Chondrocyte (in vitro differentiated cells): ENCODE measurements around the gene APOBEC4. TPM values are rescaled to one million over a fixed set of nuclear protein-coding genes. Genes with fewer than 3 reads are reported as not detected.
A peak's percentile ranks its signal among the peaks of the same experiment; 100 is the strongest.

Experiments used
- DNase-seq: peaks from one replicate; pipeline ENCODE4 v3.0.0; 2021; ENCODE audit warnings: mixed read lengths, low spot score
- H3K27ac Mint-ChIP-seq: one replicate; pipeline ENCODE4 v1.8.0; 2021; ENCODE audit warnings: mild to moderate bottlenecking, moderate library complexity, mixed read lengths; ENCODE audit not compliant: unreplicated experiment
- H3K27me3 Mint-ChIP-seq: 2 replicates; pipeline ENCODE4 v1.8.0; 2021; ENCODE audit warnings: low read depth, mixed read lengths
- H3K36me3 Mint-ChIP-seq: 2 replicates; pipeline ENCODE4 v1.8.0; 2021; ENCODE audit warnings: low read depth, mixed read lengths
- H3K4me1 Mint-ChIP-seq: 2 replicates; pipeline ENCODE4 v1.8.0; 2021; ENCODE audit warnings: low read depth, mild to moderate bottlenecking, mixed read lengths
- H3K4me3 Mint-ChIP-seq: one replicate; pipeline ENCODE4 v1.8.0; 2021; ENCODE audit warnings: mild to moderate bottlenecking, moderate library complexity, mixed read lengths; ENCODE audit not compliant: unreplicated experiment
- H3K9me3 Mint-ChIP-seq: 2 replicates; pipeline ENCODE4 v1.8.0; 2021; ENCODE audit warnings: low read depth, mixed read lengths
- CTCF ChIP-seq: fragments of 200-600 bp; sonication (generic); IDR thresholded peaks from 2 replicates; pipeline ENCODE4 v1.5.0; 2021; ENCODE audit warnings: antibody characterized with exemption, mild to moderate bottlenecking, moderate library complexity
- total RNA-seq: library from RNA; stranded (reverse); gene quantifications from 3 replicates; pipeline ENCODE4 v1.2.1, GENCODE V29; 2021

APOBEC4 gene
- total RNA-seq, 1 donor from 2014 or later: not detected

GRCh38 chr1:183674339-183674738, 21.2 kb upstream of the APOBEC4 start:
- DNase-seq: no peak
- H3K9me3 Mint-ChIP-seq: peaks cover 8% of the 10 kb centered on the region
- no peak overlapping the region for H3K4me3 Mint-ChIP-seq
- no peak for TF ChIP-seq CTCF
- H3K4me1 Mint-ChIP-seq: peaks cover 12% of the 10 kb centered on the region
- no peak overlapping the region for H3K27ac Mint-ChIP-seq
- no peaks in the 10 kb centered on the region for H3K27me3 Mint-ChIP-seq
- no peaks in the 10 kb centered on the region for H3K36me3 Mint-ChIP-seq

GRCh38 chr1:183673605-183674323, 20.6 kb upstream of the APOBEC4 start:
- peaks cover 12% of the 10 kb centered on the region for H3K4me1 Mint-ChIP-seq
- TF ChIP-seq CTCF: no peak
- no peaks in the 10 kb centered on the region for H3K27me3 Mint-ChIP-seq
- no peak overlapping the region for H3K4me3 Mint-ChIP-seq
- H3K9me3 Mint-ChIP-seq: peaks cover 8% of the 10 kb centered on the region
- no peak for DNase-seq
- H3K27ac Mint-ChIP-seq: no peak overlapping the region
- no peaks in the 10 kb centered on the region for H3K36me3 Mint-ChIP-seq

GRCh38 chr1:183670169-183670568, 17.1 kb upstream of the APOBEC4 start:
- Mint-ChIP-seq H3K27ac (no peak overlapping the region), H3K4me1 (peaks cover 12% of the 10 kb centered on the region), H3K4me3 (no peak overlapping the region), H3K36me3 (no peaks in the 10 kb centered on the region), H3K9me3 (peaks cover 8% of the 10 kb centered on the region), H3K27me3 (no peaks in the 10 kb centered on the region)
- peak; percentile 39 for TF ChIP-seq CTCF
- DNase-seq: no peak

- Mint-ChIP-seq H3K4me3 (no peak overlapping the region), H3K4me1 (peaks cover 19% of the 10 kb centered on the region), H3K27ac (no peak overlapping the region), H3K9me3 (peaks cover 3% of the 10 kb centered on the region), H3K27me3 (no peaks in the 10 kb centered on the region), H3K36me3 (peaks cover 2% of the 10 kb centered on the region)
- no peak for DNase-seq
- no peak for TF ChIP-seq CTCF
These were observed 3.2 kb upstream of the APOBEC4 start for GRCh38 chr1:183656355-183656754.

- Mint-ChIP-seq H3K27ac (no peak overlapping the region), H3K4me3 (no peak overlapping the region), H3K9me3 (peaks cover under 1% of the 10 kb centered on the region), H3K36me3 (peaks cover 2% of the 10 kb centered on the region), H3K4me1 (peaks cover 19% of the 10 kb centered on the region), H3K27me3 (no peaks in the 10 kb centered on the region)
- no peak for DNase-seq
- peak; percentile 98 for TF ChIP-seq CTCF
These were observed 2.5 kb upstream of the APOBEC4 start for GRCh38 chr1:183655562-183656075.
